ENCODE data around the gene LMBR1. TPM values are rescaled to one million over a fixed set of nuclear protein-coding genes. Genes with fewer than 3 reads are reported as not detected.
"Not testable (repeated sequence)": the region's sequence is repeated elsewhere in the genome, so short reads cannot be mapped to it uniquely, and the experiment has no call there.

The LMBR1 gene
- polyA plus RNA-seq, 1 donor = 29.3 TPM

DNA sequence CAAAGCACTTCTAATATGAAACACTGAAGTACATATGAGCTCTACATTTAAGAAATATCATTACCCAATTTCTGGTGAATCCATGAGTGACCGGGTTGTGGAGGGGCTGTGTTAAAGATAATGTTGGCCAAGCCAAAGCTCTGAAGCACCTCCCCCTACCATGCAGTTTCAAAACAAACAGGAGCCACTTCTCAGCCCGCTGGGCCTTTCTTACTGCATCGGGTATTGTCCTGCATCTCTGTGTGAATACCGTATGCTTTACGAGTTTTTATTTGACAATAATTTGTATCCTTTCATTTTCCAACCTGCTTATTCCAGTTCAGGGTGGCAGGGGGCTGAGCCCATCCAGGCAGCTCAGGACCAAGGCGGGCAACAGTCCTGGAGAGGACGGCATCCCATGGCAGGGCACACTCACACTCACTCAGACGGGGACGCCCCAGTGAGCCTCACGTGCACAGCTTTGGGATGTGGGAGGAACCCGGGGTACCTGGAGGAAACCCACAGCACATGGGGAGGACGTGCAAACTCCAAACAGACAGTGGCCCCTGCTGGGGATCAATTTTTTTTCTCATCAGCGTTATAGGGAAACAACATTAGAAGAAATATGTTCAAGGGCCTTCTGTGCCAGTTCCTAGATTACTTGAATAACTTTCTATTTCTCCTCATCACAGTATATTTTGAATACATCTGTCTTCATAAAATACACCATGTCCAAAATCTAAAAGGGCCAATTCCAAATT is 250.5 kb downstream of the LMBR1 start:
- Histone ChIP-seq H3K4me1 (ENCODE audit: control insufficient read depth, insufficient read depth, low read length) (peaks cover 9% of the 10 kb centered on the region), H3K27ac (ENCODE audit: low read length) (no peak overlapping the region), H3K9me3 (ENCODE audit: control insufficient read depth, low read depth, low read length) (peaks cover 13% of the 10 kb centered on the region), H3K27me3 (ENCODE audit: control insufficient read depth, insufficient read depth, low read length) (no peaks in the 10 kb centered on the region), H3K36me3 (ENCODE audit: control insufficient read depth, insufficient read depth, low read length) (no peaks in the 10 kb centered on the region), H3K4me3 (ENCODE audit: low read length) (no peak overlapping the region)
- WGBS (ENCODE audit: insufficient coverage, low lambda C conversion rate) = 87% methylated on average over 3 of the region's 13 CpGs
- DNase-seq = no peak

DNA sequence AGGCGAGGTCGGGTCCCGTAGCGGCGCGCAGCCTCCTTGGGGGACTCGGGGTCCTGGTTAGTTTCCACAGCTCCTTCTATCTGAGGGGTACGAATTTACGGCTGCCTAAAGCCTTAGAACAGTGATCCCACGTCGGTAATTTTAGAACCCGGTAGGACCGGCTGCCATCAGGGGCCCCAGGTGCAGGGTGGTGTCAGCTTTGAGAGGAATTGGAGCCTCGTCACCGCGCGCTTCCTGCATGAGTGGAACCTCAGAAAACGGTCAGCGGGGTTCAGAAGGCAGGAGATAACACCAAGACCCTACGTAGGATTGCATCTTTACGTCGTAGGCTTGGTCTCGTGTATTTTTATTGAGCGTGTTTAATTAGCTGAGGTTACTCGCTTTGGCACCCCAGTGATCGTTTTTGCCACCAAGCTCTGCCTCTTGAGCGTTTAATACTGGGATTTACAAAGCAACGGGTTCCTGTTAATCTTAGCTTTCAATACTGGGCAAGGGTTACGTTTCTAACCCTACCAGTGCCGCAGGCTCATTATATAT is 252.0 kb downstream of the LMBR1 start:
- Histone ChIP-seq H3K4me3 (ENCODE audit: low read length) (peak overlapping the region; percentile 62), H3K4me1 (ENCODE audit: control insufficient read depth, insufficient read depth, low read length) (peaks cover 9% of the 10 kb centered on the region), H3K27me3 (ENCODE audit: control insufficient read depth, insufficient read depth, low read length) (no peaks in the 10 kb centered on the region), H3K36me3 (ENCODE audit: control insufficient read depth, insufficient read depth, low read length) (no peaks in the 10 kb centered on the region), H3K27ac (ENCODE audit: low read length) (peak overlapping the region; percentile 87), H3K9me3 (ENCODE audit: control insufficient read depth, low read depth, low read length) (peaks cover 13% of the 10 kb centered on the region)
- DNase-seq = peak in 1 of 2 donors; percentile 26
- WGBS (ENCODE audit: insufficient coverage, low lambda C conversion rate) = no CpG with 5 or more reads among the region's 30 CpGs

DNA sequence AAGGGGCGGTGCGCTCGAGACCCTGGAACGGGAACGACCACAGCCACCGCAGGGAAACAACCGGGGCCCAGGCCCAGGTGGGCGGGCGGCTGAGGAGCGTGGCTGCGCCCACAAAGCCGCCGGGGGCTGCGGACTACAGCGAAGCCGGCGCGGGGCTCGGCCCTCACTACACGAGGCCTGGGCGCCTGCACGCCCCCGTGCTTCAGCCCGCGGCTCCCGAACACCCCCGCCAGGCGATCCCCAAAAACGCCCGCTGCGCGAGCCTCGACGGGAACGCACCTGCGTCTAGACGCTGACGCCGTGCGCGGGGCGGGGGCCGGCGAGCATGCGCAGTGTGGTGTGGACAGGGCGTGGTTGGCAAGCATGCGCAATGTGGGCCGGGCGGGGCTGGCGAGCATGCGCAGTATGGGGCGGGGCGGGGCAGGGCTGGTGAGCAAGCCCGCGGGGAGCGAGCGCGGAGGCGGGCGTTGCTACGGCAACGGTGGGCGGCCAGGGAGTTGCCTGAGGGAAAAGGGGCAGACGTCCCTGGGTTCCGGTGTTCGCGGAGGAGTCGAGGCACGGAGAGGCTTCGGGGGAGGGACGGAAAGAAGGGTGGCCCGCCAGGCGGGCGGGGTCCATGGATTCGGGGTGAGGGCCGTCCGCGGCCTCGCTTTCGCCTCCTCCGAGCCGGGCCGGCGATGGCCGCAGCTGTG is 252.6 kb downstream of the LMBR1 start, which contains the start of gene RNF32:
Gene RNF32, plus strand, starts transcription at position 518 of the 692 bp plus-strand sequence. CDS start 3,104 bp downstream, outside the sequence.
- no peaks in the 10 kb centered on the region for H3K36me3 ChIP-seq (ENCODE audit: control insufficient read depth, insufficient read depth, low read length)
- no CpG with 5 or more reads among the region's 85 CpGs for WGBS (ENCODE audit: insufficient coverage, low lambda C conversion rate)
- peaks cover 9% of the 10 kb centered on the region for H3K4me1 ChIP-seq (ENCODE audit: control insufficient read depth, insufficient read depth, low read length)
- H3K27me3 ChIP-seq (ENCODE audit: control insufficient read depth, insufficient read depth, low read length) = no peaks in the 10 kb centered on the region
- H3K4me3 ChIP-seq (ENCODE audit: low read length) = peak within 1 kb of the TSS; percentile 62
- H3K27ac ChIP-seq (ENCODE audit: low read length) = peak within 1 kb of the TSS; percentile 87
- peak; percentile 95 to 96 for DNase-seq
- peaks cover 13% of the 10 kb centered on the region for H3K9me3 ChIP-seq (ENCODE audit: control insufficient read depth, low read depth, low read length)

DNA sequence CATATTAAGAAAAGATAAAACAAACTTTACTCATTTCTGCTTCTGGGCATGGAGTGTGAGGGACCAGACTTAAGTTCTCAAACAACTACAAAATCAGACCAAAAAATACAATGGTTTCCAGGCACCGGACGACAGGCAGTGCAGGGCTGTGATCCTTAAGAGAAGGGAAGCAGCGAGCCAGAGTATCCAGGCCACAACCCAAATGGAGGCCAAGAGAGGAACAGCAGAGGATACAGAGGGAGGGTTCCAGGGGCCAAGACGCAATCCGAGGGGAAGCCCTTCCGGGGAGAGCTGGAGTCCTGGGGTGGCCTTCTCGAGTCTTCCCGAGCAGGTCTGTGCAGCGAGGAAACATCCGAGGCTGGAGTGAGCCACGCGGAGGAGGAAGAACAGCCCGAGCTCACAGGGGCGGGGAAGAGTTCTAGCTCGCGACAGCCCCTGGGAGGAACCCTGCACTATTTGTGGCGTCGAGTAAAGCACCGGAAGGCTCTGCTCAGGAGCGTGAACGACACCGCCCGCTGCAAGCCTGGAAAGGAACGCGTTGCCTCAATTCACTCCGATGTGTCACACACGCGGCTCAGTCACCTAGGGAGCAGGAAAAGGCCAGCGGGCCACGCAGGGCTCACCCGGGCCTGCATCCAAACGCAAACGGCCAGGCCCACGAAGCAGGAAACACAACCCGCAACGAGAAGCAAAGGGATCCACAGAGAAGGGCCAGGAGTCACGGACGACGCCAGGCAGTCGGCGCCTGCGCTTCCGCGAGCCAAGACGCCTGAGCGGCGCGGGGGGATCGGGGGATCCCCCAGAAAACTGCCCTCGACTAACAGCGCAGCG is 253.3 kb downstream of the LMBR1 start:
- peaks cover 13% of the 10 kb centered on the region for H3K9me3 ChIP-seq (ENCODE audit: control insufficient read depth, low read depth, low read length)
- peak overlapping the region; percentile 62 for H3K4me3 ChIP-seq (ENCODE audit: low read length)
- peak overlapping the region; percentile 34 for H3K27ac ChIP-seq (ENCODE audit: low read length)
- peak in 1 of 2 donors; percentile 6 for DNase-seq
- H3K27me3 ChIP-seq (ENCODE audit: control insufficient read depth, insufficient read depth, low read length) = no peaks in the 10 kb centered on the region
- 73% methylated on average over 2 of the region's 52 CpGs for WGBS (ENCODE audit: insufficient coverage, low lambda C conversion rate)
- H3K36me3 ChIP-seq (ENCODE audit: control insufficient read depth, insufficient read depth, low read length) = no peaks in the 10 kb centered on the region
- peaks cover 15% of the 10 kb centered on the region for H3K4me1 ChIP-seq (ENCODE audit: control insufficient read depth, insufficient read depth, low read length)

GRCh38 chr7:156638443-156639077 is 254.4 kb downstream of the LMBR1 start:
- 100% methylated on average over 1 of the region's 8 CpGs for WGBS (ENCODE audit: insufficient coverage, low lambda C conversion rate)
- Histone ChIP-seq H3K36me3 (ENCODE audit: control insufficient read depth, insufficient read depth, low read length) (no peaks in the 10 kb centered on the region), H3K27ac (ENCODE audit: low read length) (no peak overlapping the region), H3K27me3 (ENCODE audit: control insufficient read depth, insufficient read depth, low read length) (no peaks in the 10 kb centered on the region), H3K4me3 (ENCODE audit: low read length) (no peak overlapping the region), H3K4me1 (ENCODE audit: control insufficient read depth, insufficient read depth, low read length) (peaks cover 19% of the 10 kb centered on the region), H3K9me3 (ENCODE audit: control insufficient read depth, low read depth, low read length) (peaks cover 13% of the 10 kb centered on the region)
- peak in 1 of 2 donors; percentile 17 for DNase-seq

- DNase-seq; H3K27ac ChIP-seq (ENCODE audit: low read length); H3K27me3 ChIP-seq (ENCODE audit: control insufficient read depth, insufficient read depth, low read length); H3K4me3 ChIP-seq (ENCODE audit: low read length); H3K36me3 ChIP-seq (ENCODE audit: control insufficient read depth, insufficient read depth, low read length): not testable (repeated sequence)
- Histone ChIP-seq H3K9me3 (ENCODE audit: control insufficient read depth, low read depth, low read length) (peaks cover 13% of the 10 kb centered on the region), H3K4me1 (ENCODE audit: control insufficient read depth, insufficient read depth, low read length) (peaks cover 19% of the 10 kb centered on the region)
- 100% methylated on average over 1 of the region's 7 CpGs for WGBS (ENCODE audit: insufficient coverage, low lambda C conversion rate)
Observed at GRCh38 chr7:156637093-156637492, 255.9 kb downstream of the LMBR1 start.

- Histone ChIP-seq H3K4me3 (ENCODE audit: low read length) (no peak overlapping the region), H3K27me3 (ENCODE audit: control insufficient read depth, insufficient read depth, low read length) (no peaks in the 10 kb centered on the region), H3K36me3 (ENCODE audit: control insufficient read depth, insufficient read depth, low read length) (no peaks in the 10 kb centered on the region), H3K27ac (ENCODE audit: low read length) (peak overlapping the region; percentile 33), H3K9me3 (ENCODE audit: control insufficient read depth, low read depth, low read length) (peaks cover 13% of the 10 kb centered on the region), H3K4me1 (ENCODE audit: control insufficient read depth, insufficient read depth, low read length) (peaks cover 19% of the 10 kb centered on the region)
- no peak for DNase-seq
- WGBS (ENCODE audit: insufficient coverage, low lambda C conversion rate) = 100% methylated on average over 4 of the region's 7 CpGs
Observed at GRCh38 chr7:156635529-156636385, 257.2 kb downstream of the LMBR1 start.

GRCh38 chr7:156634117-156634516 is 258.9 kb downstream of the LMBR1 start:
- Histone ChIP-seq H3K27me3 (ENCODE audit: control insufficient read depth, insufficient read depth, low read length) (no peaks in the 10 kb centered on the region), H3K27ac (ENCODE audit: low read length) (peak overlapping the region; percentile 13), H3K4me3 (ENCODE audit: low read length) (no peak overlapping the region), H3K36me3 (ENCODE audit: control insufficient read depth, insufficient read depth, low read length) (no peaks in the 10 kb centered on the region), H3K4me1 (ENCODE audit: control insufficient read depth, insufficient read depth, low read length) (peaks cover 11% of the 10 kb centered on the region), H3K9me3 (ENCODE audit: control insufficient read depth, low read depth, low read length) (peaks cover 12% of the 10 kb centered on the region)
- DNase-seq = peak; percentile 31 to 60
- WGBS (ENCODE audit: insufficient coverage, low lambda C conversion rate) = no CpG with 5 or more reads among the region's 3 CpGs

- Histone ChIP-seq H3K27me3 (ENCODE audit: control insufficient read depth, insufficient read depth, low read length) (no peaks in the 10 kb centered on the region), H3K27ac (ENCODE audit: low read length) (no peak overlapping the region), H3K4me1 (ENCODE audit: control insufficient read depth, insufficient read depth, low read length) (peaks cover 7% of the 10 kb centered on the region), H3K4me3 (ENCODE audit: low read length) (no peak overlapping the region), H3K36me3 (ENCODE audit: control insufficient read depth, insufficient read depth, low read length) (no peaks in the 10 kb centered on the region), H3K9me3 (ENCODE audit: control insufficient read depth, low read depth, low read length) (peaks cover 18% of the 10 kb centered on the region)
- WGBS (ENCODE audit: insufficient coverage, low lambda C conversion rate) = no CpG with 5 or more reads among the region's 2 CpGs
- DNase-seq = no peak
Observed at GRCh38 chr7:156629873-156630272, 263.1 kb downstream of the LMBR1 start.
